ENCODE data around the gene NANOS1. TPM values are rescaled to one million over a fixed set of nuclear protein-coding genes. Genes with fewer than 3 reads are reported as not detected.
A peak's percentile ranks its signal among the peaks of the same experiment; 100 is the strongest.

The NANOS1 gene
- total RNA-seq, 2 experiments from 2014 or later = 3.6 to 7.5 TPM

DNA sequence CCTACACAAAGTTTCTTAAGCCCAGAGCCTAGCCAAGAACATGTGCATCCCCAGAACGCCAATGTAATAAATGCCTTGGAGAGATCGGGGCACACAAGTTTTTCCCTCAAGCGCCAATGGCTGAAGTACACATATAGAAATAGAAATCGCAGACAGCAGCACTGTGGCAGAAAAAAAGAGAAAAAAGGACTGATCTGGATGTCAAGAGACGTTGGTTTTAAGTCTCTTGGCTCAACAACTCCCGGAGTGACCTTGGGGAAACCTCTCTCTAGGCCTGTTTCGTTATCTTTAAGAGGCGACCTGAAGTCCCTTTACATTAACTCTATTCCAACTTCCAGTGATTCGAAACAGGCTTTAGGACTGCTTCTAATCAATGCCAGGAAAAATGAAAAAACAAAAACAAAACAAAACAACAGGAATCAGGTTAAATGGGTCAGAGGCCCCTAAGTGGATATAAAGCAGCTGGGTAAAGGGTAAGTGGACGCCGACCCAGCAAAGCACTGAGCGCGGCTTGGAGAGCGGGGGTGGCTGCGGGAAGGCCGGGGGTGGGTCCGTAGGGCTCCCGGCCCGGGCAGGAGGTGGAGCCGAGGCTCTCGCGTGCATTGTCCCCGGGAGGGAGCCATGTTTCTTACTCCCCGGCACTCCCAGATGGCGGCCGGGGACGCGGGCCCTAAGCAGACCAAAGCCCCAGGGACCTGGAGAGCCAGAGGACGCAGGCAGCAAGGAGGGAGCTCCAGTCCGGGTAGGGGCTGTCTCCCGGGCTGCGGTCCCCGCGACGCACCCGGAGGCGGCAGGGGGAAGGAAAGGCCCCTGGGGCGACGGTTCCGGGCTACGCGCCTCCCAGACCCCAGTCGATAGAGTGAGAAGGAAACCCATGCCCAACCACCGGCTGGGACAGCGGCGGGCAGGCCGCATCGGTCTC lies 50.3 kb downstream of the NANOS1 start:
- ChIA-PET POLR2A (interaction anchor here (0.6 to 1.9 kb wide), 8 partner anchors 13 to 325 kb away, joined by 3 to 10 read pairs (median 3); partner anchors contain the start of gene DENND10), CTCF (ENCODE audit: unreplicated experiment) (no interaction called here)
- TF ChIP-seq, protein P1, sequence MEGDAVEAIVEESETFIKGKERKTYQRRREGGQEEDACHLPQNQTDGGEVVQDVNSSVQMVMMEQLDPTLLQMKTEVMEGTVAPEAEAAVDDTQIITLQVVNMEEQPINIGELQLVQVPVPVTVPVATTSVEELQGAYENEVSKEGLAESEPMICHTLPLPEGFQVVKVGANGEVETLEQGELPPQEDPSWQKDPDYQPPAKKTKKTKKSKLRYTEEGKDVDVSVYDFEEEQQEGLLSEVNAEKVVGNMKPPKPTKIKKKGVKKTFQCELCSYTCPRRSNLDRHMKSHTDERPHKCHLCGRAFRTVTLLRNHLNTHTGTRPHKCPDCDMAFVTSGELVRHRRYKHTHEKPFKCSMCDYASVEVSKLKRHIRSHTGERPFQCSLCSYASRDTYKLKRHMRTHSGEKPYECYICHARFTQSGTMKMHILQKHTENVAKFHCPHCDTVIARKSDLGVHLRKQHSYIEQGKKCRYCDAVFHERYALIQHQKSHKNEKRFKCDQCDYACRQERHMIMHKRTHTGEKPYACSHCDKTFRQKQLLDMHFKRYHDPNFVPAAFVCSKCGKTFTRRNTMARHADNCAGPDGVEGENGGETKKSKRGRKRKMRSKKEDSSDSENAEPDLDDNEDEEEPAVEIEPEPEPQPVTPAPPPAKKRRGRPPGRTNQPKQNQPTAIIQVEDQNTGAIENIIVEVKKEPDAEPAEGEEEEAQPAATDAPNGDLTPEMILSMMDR (conservative IDR thresholded peaks at IDR 0.05; ENCODE audit: low read length) = no peak
- TF ChIP-seq EZH2phosphoT487 (IDR thresholded peaks at IDR 0.05; ENCODE audit: borderline replicate concordance, low read depth, low read length) = no peak
- no peaks in the 10 kb centered on the region for H3K9me3 ChIP-seq (ENCODE audit: low read length)
- DNase-seq (ENCODE audit: low spot score) = peak; percentile 71
- peak overlapping the region; percentile 79 for H3K4me3 ChIP-seq (ENCODE audit: low read depth, low read length, poor library complexity, severe bottlenecking)
- H3K4me1 ChIP-seq (ENCODE audit: insufficient read depth, low read length, poor library complexity, severe bottlenecking) = peaks cover 37% of the 10 kb centered on the region
- H3K79me2 ChIP-seq (ENCODE audit: insufficient read depth, low read depth, low read length) = peaks cover 67% of the 10 kb centered on the region
- H3K9me2 ChIP-seq (ENCODE audit: insufficient read depth, low read length) = no peaks in the 10 kb centered on the region
- H2AFZ ChIP-seq (ENCODE audit: low read length) = peak overlapping the region; percentile 44; the same call in 1 of the 2 replicates
- peak overlapping the region; percentile 70 for H3K27ac ChIP-seq (ENCODE audit: low read depth, low read length, poor library complexity, severe bottlenecking)
- peaks cover 26% of the 10 kb centered on the region for H4K20me1 ChIP-seq (ENCODE audit: insufficient read depth, low read length)
- peaks cover 52% of the 10 kb centered on the region for H3K36me3 ChIP-seq (ENCODE audit: insufficient read depth, low read length)
- no TSS peak for BruUV-seq (replicated peaks)
- intact Hi-C loops (cut with micrococcal nuclease; ENCODE audit: unreplicated experiment) = loop anchor here (1.0 to 10.0 kb wide), 4 partner anchors 49 to 625 kb away; partner anchors contain the start of gene SFXN4
- peak overlapping the region; percentile 75 for H3K4me2 ChIP-seq (ENCODE audit: low read length)

DNA sequence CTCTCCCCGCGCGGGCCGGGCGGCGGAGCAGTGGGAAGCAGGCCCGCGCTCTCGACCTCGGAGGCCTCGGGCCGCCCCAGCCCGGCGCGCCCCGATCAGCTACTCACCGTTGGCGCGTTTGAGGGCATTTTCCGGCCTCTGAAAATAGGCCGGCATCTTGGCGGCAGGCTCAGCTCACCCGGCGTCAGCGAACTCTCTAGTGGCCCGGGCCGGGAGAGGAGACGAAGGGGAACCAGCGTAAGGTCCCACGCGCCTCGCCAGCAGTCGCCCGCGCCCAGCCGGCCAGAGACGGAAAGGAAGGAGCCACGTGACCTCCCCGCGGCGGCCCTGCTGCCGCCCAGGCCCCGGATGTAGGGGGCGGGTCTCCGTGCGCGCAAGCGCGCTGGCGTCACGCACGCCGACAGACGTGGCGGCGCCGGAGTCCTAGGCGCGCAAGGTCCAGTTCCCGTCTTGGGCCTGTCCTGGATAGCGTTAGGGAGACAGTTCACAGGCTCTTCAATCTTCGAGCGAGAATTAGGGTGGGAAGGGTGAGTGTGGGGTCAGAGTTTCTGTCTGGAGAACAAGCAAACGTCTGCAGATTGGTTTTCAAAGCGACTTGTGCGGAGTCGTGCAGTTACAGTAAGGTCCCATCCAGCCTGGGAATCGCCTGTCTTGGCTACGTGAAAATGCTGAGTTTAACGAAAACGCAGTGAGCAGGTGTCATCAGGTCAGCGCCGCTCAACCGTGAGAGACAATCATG lies 51.2 kb downstream of the NANOS1 start, which contains the start of gene EIF3A:
TSS of gene EIF3A (minus strand) at position 297 of the 739 bp plus-strand sequence. CDS start at position 156, 141 bp downstream.
- no TSS peak for BruUV-seq (replicated peaks)
- peaks cover 45% of the 10 kb centered on the region for H3K4me1 ChIP-seq (ENCODE audit: insufficient read depth, low read length, poor library complexity, severe bottlenecking)
- ChIA-PET CTCF (ENCODE audit: unreplicated experiment) (no interaction called here), POLR2A (interaction anchor here (0.7 to 1.9 kb wide), 4 partner anchors 12 to 42 kb away, joined by 3 to 10 read pairs (median 4); partner anchors contain the start of gene DENND10)
- peak within 1 kb of the TSS; percentile 70 for H3K27ac ChIP-seq (ENCODE audit: low read depth, low read length, poor library complexity, severe bottlenecking)
- peak within 1 kb of the TSS; percentile 69 for H2AFZ ChIP-seq (ENCODE audit: low read length)
- TF ChIP-seq EZH2phosphoT487 (IDR thresholded peaks at IDR 0.05; ENCODE audit: borderline replicate concordance, low read depth, low read length) = no peak
- TF ChIP-seq, protein P1 (conservative IDR thresholded peaks at IDR 0.05; ENCODE audit: low read length) = no peak
- peaks cover 47% of the 10 kb centered on the region for H3K36me3 ChIP-seq (ENCODE audit: insufficient read depth, low read length)
- peak within 1 kb of the TSS; percentile 75 for H3K4me2 ChIP-seq (ENCODE audit: low read length)
- peaks cover 26% of the 10 kb centered on the region for H4K20me1 ChIP-seq (ENCODE audit: insufficient read depth, low read length)
- peak; percentile 94 for DNase-seq (ENCODE audit: low spot score)
- intact Hi-C loops (cut with micrococcal nuclease; ENCODE audit: unreplicated experiment) = loop anchor here (1.0 to 10.0 kb wide), 3 partner anchors 85 to 624 kb away; partner anchors contain the start of gene SFXN4
- no peaks in the 10 kb centered on the region for H3K9me2 ChIP-seq (ENCODE audit: insufficient read depth, low read length)
- H3K4me3 ChIP-seq (ENCODE audit: low read depth, low read length, poor library complexity, severe bottlenecking) = peak within 1 kb of the TSS; percentile 79
- H3K9me3 ChIP-seq (ENCODE audit: low read length) = no peaks in the 10 kb centered on the region
- H3K79me2 ChIP-seq (ENCODE audit: insufficient read depth, low read depth, low read length) = peaks cover 58% of the 10 kb centered on the region

Small RNA genes within 50 kb of the gene (small RNA-seq; reads per million reads assigned to genes)
- gene RF00413 (not detected), gene SNORA19 (not detected)

Other genes starting within 250 kb of the NANOS1 start
- gene EIF3A, start 51.1 kb downstream of the NANOS1 start, total RNA-seq (2014; rRNA removed; shearing (Covaris generic)) = 83.0 and 96.2 TPM in 2 replicates
- gene EIF3A, start 51.1 kb downstream of the NANOS1 start, total RNA-seq (2022) = 161 and 171 TPM in 2 replicates
- gene DENND10, start 74.4 kb downstream of the NANOS1 start, total RNA-seq (2014; rRNA removed; shearing (Covaris generic)) = 17.8 and 18.0 TPM in 2 replicates
- gene DENND10, start 74.4 kb downstream of the NANOS1 start, total RNA-seq (2022) = 27.1 and 29.1 TPM in 2 replicates
- gene SFXN4, start 136.0 kb downstream of the NANOS1 start, total RNA-seq (2014; rRNA removed; shearing (Covaris generic)) = 27.8 and 35.9 TPM in 2 replicates
- 38.8 and 46.4 TPM in 2 replicates for gene SFXN4, start 136.0 kb downstream of the NANOS1 start, total RNA-seq (2022)
- gene PRDX3, start 149.1 kb downstream of the NANOS1 start, total RNA-seq (2014; rRNA removed; shearing (Covaris generic)) = 124 and 175 TPM in 2 replicates
- gene PRDX3, start 149.1 kb downstream of the NANOS1 start, total RNA-seq (2022) = 150 and 156 TPM in 2 replicates
- gene GRK5, start 177.9 kb downstream of the NANOS1 start, total RNA-seq (2014; rRNA removed; shearing (Covaris generic)) = 4.2 and 4.7 TPM in 2 replicates
- 8.3 and 10.2 TPM in 2 replicates for gene GRK5, start 177.9 kb downstream of the NANOS1 start, total RNA-seq (2022)

All from OCI-LY7 (cell line).